Mesothelial cell of epicardium (in vitro differentiated cells): Measurements from ENCODE around the gene LOXL3. TPM values are rescaled to one million over a fixed set of nuclear protein-coding genes. Genes with fewer than 3 reads are reported as not detected.
A peak's percentile ranks its signal among the peaks of the same experiment; 100 is the strongest.

ENCODE experiments used
- DNase-seq, 2 experiments: peaks; one replicate each; pipeline ENCODE4 v3.0.0; 2021; ENCODE audit warnings: low spot score in 2 of 2; ENCODE audit not compliant: unreplicated experiment in 2 of 2
- H3K27ac Mint-ChIP-seq: 2 replicates; pipeline ENCODE4 v1.8.0; 2021; ENCODE audit warnings: mixed read lengths
- H3K27me3 Mint-ChIP-seq: 2 replicates; pipeline ENCODE4 v1.8.0; 2021; ENCODE audit warnings: low read depth, mixed read lengths
- H3K36me3 Mint-ChIP-seq: 2 replicates; pipeline ENCODE4 v1.8.0; 2021; ENCODE audit warnings: mixed read lengths
- H3K4me1 Mint-ChIP-seq: 2 replicates; pipeline ENCODE4 v1.8.0; 2021; ENCODE audit warnings: mixed read lengths
- H3K4me3 Mint-ChIP-seq: 2 replicates; pipeline ENCODE4 v1.8.0; 2021; ENCODE audit warnings: mild to moderate bottlenecking, moderate library complexity, mixed read lengths
- H3K9me3 Mint-ChIP-seq: 2 replicates; pipeline ENCODE4 v1.8.0; 2021; ENCODE audit warnings: mixed read lengths
- total RNA-seq: library from RNA; stranded (reverse); gene quantifications from 3 replicates; pipeline ENCODE4 v1.2.1, GENCODE V29; 2021
- TF ChIP-seq, protein P1 (sequence below): fragments of 200-600 bp; sonication (generic); IDR thresholded peaks from one replicate; pipeline ENCODE4 v1.5.0; 2021; ENCODE audit warnings: antibody characterized with exemption; ENCODE audit not compliant: unreplicated experiment

Gene LOXL3
- total RNA-seq, 1 donor from 2014 or later = 26.7 TPM

DNA sequence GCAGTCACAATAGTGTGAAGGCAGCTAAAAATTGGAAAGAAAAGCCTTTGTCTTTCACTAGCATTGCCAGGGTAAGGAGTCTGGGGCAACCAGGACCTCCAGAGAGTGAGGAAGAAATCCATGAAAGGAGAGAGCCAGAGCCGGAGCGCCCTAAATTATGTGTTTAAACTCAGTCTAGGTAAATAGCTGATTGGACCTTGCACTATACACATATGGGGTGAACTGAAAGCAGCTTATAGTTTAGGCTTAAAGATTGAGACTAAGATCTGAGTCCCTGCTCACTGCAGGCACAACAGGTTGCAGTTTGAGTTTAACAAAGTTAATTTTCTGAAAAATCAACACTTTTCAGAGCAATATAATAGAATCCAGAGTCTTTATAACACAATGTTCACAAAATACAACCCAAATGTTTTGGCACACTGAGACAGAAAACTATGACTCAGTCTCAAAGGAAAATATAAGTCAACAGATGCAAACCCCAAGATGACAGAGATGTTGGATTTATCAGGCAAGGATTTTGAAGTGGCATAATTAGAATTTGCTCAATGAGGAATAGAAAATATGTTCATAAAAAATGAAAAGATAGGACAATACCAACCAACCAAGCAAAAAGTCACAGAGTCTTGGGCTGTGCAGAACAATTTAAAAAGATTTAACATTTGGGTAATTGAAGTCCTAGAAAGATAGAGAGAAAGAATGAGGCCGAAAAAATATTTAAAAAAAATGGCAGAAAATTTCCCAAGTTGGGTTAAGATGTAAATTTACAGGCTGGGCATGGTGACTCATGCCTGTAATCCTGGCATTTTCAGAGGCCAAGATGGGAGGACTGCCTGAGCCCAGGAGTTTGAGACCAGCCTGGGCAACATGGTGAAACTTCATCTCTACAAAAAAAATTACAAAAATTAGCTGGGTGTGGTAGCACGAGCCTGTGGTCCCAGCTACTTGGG is 40.4 kb upstream of the LOXL3 start:
- Mint-ChIP-seq H3K4me3 (no peak overlapping the region), H3K27me3 (peaks cover 38% of the 10 kb centered on the region), H3K36me3 (no peaks in the 10 kb centered on the region), H3K27ac (no peak overlapping the region), H3K9me3 (no peaks in the 10 kb centered on the region), H3K4me1 (no peaks in the 10 kb centered on the region)
- TF ChIP-seq, protein P1, sequence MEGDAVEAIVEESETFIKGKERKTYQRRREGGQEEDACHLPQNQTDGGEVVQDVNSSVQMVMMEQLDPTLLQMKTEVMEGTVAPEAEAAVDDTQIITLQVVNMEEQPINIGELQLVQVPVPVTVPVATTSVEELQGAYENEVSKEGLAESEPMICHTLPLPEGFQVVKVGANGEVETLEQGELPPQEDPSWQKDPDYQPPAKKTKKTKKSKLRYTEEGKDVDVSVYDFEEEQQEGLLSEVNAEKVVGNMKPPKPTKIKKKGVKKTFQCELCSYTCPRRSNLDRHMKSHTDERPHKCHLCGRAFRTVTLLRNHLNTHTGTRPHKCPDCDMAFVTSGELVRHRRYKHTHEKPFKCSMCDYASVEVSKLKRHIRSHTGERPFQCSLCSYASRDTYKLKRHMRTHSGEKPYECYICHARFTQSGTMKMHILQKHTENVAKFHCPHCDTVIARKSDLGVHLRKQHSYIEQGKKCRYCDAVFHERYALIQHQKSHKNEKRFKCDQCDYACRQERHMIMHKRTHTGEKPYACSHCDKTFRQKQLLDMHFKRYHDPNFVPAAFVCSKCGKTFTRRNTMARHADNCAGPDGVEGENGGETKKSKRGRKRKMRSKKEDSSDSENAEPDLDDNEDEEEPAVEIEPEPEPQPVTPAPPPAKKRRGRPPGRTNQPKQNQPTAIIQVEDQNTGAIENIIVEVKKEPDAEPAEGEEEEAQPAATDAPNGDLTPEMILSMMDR = no peak
- no peak for DNase-seq

DNA sequence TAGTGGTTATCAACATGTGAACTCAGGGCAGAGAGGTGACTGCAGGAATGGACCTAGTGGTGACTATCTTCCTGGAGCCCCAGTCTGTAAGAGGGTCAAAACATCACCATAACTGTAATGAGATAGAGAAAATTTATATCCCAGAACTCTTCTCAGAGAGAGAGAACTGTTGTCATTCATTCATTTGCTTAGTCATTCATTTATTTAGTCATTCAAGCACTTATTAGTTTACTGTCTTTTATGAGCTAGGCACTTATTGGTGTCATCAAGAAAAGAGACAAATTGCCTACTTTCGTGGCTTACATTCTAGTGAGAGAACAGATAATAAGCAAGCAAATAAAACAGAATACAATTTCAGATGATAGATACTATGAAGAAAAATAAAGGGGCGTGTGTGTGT is 34.9 kb upstream of the LOXL3 start:
- TF ChIP-seq, protein P1 = no peak
- no peak overlapping the region for H3K27ac Mint-ChIP-seq
- no peaks in the 10 kb centered on the region for H3K9me3 Mint-ChIP-seq
- H3K4me1 Mint-ChIP-seq = peaks cover 3% of the 10 kb centered on the region
- H3K4me3 Mint-ChIP-seq = no peak overlapping the region
- no peak for DNase-seq
- H3K27me3 Mint-ChIP-seq = peaks cover 30% of the 10 kb centered on the region
- H3K36me3 Mint-ChIP-seq = no peaks in the 10 kb centered on the region

DNA sequence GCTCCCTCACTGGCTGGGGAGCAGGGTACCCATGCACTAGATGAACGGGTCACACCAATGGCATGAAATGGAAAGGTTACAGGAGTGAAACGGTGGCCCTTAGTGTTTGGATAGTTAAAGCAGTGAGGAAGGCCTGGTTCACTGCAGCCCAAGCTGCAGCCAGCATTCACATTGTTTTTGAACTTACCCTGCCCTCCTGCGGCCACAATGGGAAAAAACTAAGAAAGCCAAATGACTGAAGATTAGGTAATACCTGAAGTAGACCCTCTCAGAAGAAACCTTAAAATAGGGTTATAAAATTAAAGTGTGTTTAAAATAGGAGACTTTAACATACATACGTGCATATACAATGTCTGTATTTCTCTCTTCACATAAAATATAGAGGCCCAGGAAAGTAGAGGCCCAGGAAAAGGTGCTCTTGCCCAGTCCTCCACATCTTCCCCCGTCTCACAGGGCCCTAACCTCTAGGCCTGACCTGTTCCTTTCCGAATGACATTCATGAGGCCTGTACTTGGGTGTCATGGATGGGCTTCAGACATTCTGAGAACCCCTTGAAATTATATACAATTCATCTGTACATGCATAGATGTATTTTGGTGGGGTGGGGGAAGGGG is 34.0 kb upstream of the LOXL3 start:
- no peak overlapping the region for H3K4me3 Mint-ChIP-seq
- H3K27me3 Mint-ChIP-seq = peaks cover 25% of the 10 kb centered on the region
- H3K27ac Mint-ChIP-seq = no peak overlapping the region
- H3K9me3 Mint-ChIP-seq = no peaks in the 10 kb centered on the region
- DNase-seq = peak in 1 of 2 experiments; percentile 67
- TF ChIP-seq, protein P1 = peak; percentile 25
- H3K4me1 Mint-ChIP-seq = peaks cover 3% of the 10 kb centered on the region
- no peaks in the 10 kb centered on the region for H3K36me3 Mint-ChIP-seq

DNA sequence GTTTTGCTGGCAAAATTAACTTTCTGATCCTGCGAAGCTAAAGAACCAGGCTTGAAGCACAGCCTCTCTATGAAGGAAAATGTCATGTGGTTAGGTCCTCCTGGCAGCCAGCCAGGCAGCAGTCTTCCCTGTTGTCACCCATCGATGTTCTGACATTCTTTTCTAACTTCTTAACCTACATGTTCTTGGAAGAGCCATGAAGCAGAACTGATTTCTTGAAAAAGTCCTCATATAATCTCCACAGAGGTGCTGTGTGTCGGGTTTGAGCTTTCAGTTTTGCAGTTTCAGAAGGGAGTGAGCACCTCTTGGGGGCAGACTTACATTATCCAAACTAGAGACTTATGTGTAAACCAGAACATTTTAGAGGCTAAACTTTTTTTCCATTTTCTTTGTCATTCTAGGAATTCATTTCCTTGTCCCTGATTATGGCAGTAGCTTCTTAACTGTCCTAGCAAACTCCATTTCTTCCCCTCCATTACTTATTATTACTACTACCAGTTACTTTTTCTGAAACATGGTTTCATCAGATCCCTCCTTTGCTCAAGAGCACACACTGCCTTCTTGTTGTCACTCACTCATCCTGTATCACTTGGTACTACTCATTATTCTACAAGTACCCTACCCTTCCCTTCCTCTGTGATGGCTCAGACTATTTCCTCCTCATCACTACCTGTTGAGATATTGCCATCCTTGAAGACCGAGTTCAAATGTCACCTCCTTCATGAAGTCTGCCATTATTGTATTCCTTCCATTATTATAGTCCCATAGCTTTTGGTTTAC is 31.9 kb upstream of the LOXL3 start:
- Mint-ChIP-seq H3K36me3 (no peaks in the 10 kb centered on the region), H3K9me3 (no peaks in the 10 kb centered on the region), H3K4me3 (no peak overlapping the region), H3K27me3 (peaks cover 13% of the 10 kb centered on the region), H3K4me1 (peaks cover 3% of the 10 kb centered on the region), H3K27ac (no peak overlapping the region)
- no peak for DNase-seq
- TF ChIP-seq, protein P1 = no peak

DNA sequence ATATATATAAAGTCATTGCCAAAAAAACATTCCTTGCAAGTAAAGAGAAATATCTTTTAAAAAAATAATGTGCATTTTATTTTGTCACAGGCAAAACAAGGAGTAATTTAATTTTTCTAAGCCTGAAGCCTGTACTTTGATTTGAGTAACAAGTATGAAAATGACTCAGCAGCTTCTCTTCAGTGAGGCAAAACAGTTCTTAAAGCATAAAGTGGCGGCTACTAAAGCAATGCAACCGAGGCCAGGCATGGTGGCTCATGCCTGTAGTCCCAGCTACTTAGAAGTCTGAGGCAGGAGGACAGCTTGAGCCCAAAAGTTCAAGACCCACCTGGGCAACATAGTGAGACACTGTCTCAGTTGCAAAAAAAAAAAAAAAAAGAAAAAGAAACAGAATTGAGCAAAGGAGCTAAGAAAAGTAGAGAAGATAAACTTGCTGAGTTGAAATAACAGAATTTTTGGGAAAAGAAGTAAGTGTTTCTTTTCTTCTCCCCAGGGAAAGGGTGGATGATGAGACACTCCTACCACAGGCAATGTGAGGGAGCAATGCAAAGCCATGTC is 30.4 kb upstream of the LOXL3 start:
- H3K27me3 Mint-ChIP-seq = peaks cover 5% of the 10 kb centered on the region
- TF ChIP-seq, protein P1 = no peak
- no peaks in the 10 kb centered on the region for H3K9me3 Mint-ChIP-seq
- H3K27ac Mint-ChIP-seq = no peak overlapping the region
- DNase-seq = no peak
- H3K4me1 Mint-ChIP-seq = peaks cover 3% of the 10 kb centered on the region
- no peak overlapping the region for H3K4me3 Mint-ChIP-seq
- H3K36me3 Mint-ChIP-seq = no peaks in the 10 kb centered on the region
